Subcutaneous abdominal adipose tissue (tissue), 5 donors: ENCODE results near the gene NHLH1.
A peak's percentile ranks its signal among the peaks of the same experiment; 100 is the strongest.

Experiments used
- H3K27ac ChIP-seq: one replicate; pipeline ENCODE4 v1.7.0; 2013; ENCODE audit warnings: low read depth, mild to moderate bottlenecking, inconsistent platforms, low read length, moderate library complexity
- H3K27me3 ChIP-seq, 5 donors: one replicate each; pipeline ENCODE4 v1.7.0; 2013; ENCODE audit warnings: low read length in 5 of 5, inconsistent platforms in 1 of 5; ENCODE audit not compliant: control insufficient read depth in 5 of 5, insufficient read depth in 4 of 5
- H3K36me3 ChIP-seq, 5 donors: one replicate each; pipeline ENCODE4 v1.7.0; 2013; ENCODE audit warnings: low read length in 5 of 5; ENCODE audit not compliant: control insufficient read depth in 5 of 5, insufficient read depth in 5 of 5
- H3K4me1 ChIP-seq, 5 donors: one replicate each; pipeline ENCODE4 v1.7.0; 2013; ENCODE audit warnings: low read length in 5 of 5, mild to moderate bottlenecking in 3 of 5, moderate library complexity in 1 of 5; ENCODE audit not compliant: control insufficient read depth in 5 of 5, insufficient read depth in 5 of 5
- H3K4me3 ChIP-seq, 5 donors: one replicate each; pipeline ENCODE4 v1.7.0; 2013; ENCODE audit warnings: low read length in 5 of 5, low read depth in 1 of 5
- H3K9ac ChIP-seq, 5 donors: one replicate each; pipeline ENCODE4 v1.7.0; 2013; ENCODE audit warnings: low read length in 5 of 5, mild to moderate bottlenecking in 4 of 5, moderate library complexity in 3 of 5
- H3K9me3 ChIP-seq, 5 donors: one replicate each; pipeline ENCODE4 v1.7.0; 2013; ENCODE audit warnings: low read length in 5 of 5; ENCODE audit not compliant: control insufficient read depth in 5 of 5
- donor health status: healthy.
- donor health status: healthy.
- donor health status: healthy.
- donor health status: healthy.
- donor health status: healthy.

The NHLH1 gene

DNA sequence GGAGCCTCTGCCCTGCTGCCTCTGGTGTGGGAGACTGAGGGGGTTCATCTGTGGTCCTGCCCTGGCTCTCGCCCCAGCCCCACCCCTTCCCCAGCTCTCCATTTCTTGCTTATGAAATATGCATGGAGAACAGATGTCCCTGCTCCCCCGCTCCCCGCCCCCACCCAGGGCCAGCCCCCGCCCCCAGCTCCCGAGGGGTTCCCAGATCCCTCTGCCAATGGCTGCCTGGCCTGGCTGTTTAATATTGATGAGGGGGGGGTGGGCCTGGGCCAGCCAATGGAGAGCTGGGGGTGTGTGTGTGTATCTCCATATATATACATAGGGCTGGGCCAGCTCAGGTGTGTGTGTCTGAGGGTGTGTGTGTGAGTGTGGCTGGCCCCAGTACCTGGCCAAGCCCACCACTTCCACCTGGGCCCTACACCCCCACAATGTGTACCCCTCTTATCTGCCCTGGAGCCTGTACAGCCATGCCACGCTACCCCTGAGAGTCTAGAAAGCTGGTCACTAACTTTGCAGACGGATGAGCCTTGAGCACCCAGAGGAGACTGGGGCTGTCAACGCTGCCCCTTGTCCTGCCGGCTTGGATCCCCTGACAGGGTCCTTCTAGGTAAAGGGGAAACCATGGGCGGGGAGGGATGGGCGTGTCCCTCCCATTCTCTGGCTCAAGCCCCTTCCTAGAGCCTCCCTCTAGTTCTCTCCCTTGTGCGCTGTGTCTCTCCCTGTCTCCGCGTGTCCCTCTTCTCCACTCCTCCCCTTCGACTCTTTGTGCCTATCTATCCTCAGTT is at the start of gene NHLH1:
TSS of gene NHLH1 (plus strand) at position 341 of the 785 bp plus-strand sequence. CDS start 3,661 bp downstream, outside the sequence.
- no peak within 1 kb of the TSS for H3K9ac ChIP-seq
- H3K4me3 ChIP-seq, result no peak within 1 kb of the TSS
- H3K36me3 ChIP-seq, result no peaks in the 10 kb centered on the region
- H3K9me3 ChIP-seq, result no peaks in the 10 kb centered on the region
- H3K4me1 ChIP-seq, result peaks cover 0 to 13% (median 11%) of the 10 kb centered on the region in 5 donors
- peaks cover 0 to 4% (median 3%) of the 10 kb centered on the region in 5 donors for H3K27me3 ChIP-seq
- no peak within 1 kb of the TSS for H3K27ac ChIP-seq

GRCh38 chr1:160322831-160323230 is 44.0 kb upstream of the NHLH1 start:
- H3K4me1 ChIP-seq, result peaks cover 0 to 5% (median 0%) of the 10 kb centered on the region in 5 donors
- no peaks in the 10 kb centered on the region for H3K27me3 ChIP-seq
- no peaks in the 10 kb centered on the region for H3K9me3 ChIP-seq
- H3K4me3 ChIP-seq, result no peak overlapping the region
- no peak overlapping the region for H3K27ac ChIP-seq
- no peak overlapping the region for H3K9ac ChIP-seq
- H3K36me3 ChIP-seq, result peaks cover 45 to 78% (median 49%) of the 10 kb centered on the region in 5 donors

GRCh38 chr1:160325252-160325651 is 41.6 kb upstream of the NHLH1 start:
- no peak overlapping the region for H3K9ac ChIP-seq
- H3K4me1 ChIP-seq, result no peaks in the 10 kb centered on the region
- H3K27me3 ChIP-seq, result no peaks in the 10 kb centered on the region
- no peaks in the 10 kb centered on the region for H3K9me3 ChIP-seq
- no peak overlapping the region for H3K4me3 ChIP-seq
- peaks cover 52 to 89% (median 62%) of the 10 kb centered on the region in 5 donors for H3K36me3 ChIP-seq
- H3K27ac ChIP-seq, result peak overlapping the region; percentile 10

GRCh38 chr1:160326418-160326817 is 40.5 kb upstream of the NHLH1 start:
- Histone ChIP-seq H3K36me3 (peaks cover 56 to 97% (median 69%) of the 10 kb centered on the region in 5 donors), H3K27ac (no peak overlapping the region)

DNA sequence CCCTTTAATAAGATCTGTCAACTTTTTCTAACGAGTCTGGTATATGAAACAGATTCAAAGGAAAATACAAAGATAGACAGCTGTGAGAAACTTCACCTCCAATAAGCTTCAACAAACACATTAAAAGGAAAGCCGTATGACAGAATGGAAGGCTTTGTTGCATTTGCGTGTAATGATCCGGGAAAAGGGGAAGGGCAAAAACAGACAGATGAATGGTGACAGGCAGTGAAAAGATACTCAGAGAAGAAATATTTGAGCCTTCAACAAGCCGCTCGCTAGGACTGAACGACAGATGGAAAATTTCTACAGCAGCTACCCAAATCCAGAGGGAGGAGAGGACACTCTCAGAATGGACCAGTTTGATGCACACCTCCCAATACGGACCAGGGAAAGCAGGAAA is 38.7 kb upstream of the NHLH1 start:
- no peak overlapping the region for H3K4me3 ChIP-seq
- H3K9ac ChIP-seq, result no peak overlapping the region
- no peaks in the 10 kb centered on the region for H3K27me3 ChIP-seq
- no peaks in the 10 kb centered on the region for H3K9me3 ChIP-seq
- H3K36me3 ChIP-seq, result peaks cover 48 to 100% (median 72%) of the 10 kb centered on the region in 5 donors
- H3K4me1 ChIP-seq, result no peaks in the 10 kb centered on the region
- no peak overlapping the region for H3K27ac ChIP-seq

More at GRCh38 chr1:160326418-160326817, 40.5 kb upstream of the NHLH1 start:
- H3K4me1 ChIP-seq, result no peaks in the 10 kb centered on the region
- H3K9me3 ChIP-seq, result no peaks in the 10 kb centered on the region
- H3K9ac ChIP-seq, result no peak overlapping the region
- no peaks in the 10 kb centered on the region for H3K27me3 ChIP-seq
- H3K4me3 ChIP-seq, result no peak overlapping the region

GRCh38 chr1:160330119-160330518 is 36.8 kb upstream of the NHLH1 start:
- H3K27ac ChIP-seq, result no peak overlapping the region
- H3K9ac ChIP-seq, result no peak overlapping the region
- no peak overlapping the region for H3K4me3 ChIP-seq
- H3K4me1 ChIP-seq, result no peaks in the 10 kb centered on the region
- no peaks in the 10 kb centered on the region for H3K9me3 ChIP-seq
- H3K36me3 ChIP-seq, result peaks cover 64 to 98% (median 81%) of the 10 kb centered on the region in 5 donors
- H3K27me3 ChIP-seq, result no peaks in the 10 kb centered on the region

DNA sequence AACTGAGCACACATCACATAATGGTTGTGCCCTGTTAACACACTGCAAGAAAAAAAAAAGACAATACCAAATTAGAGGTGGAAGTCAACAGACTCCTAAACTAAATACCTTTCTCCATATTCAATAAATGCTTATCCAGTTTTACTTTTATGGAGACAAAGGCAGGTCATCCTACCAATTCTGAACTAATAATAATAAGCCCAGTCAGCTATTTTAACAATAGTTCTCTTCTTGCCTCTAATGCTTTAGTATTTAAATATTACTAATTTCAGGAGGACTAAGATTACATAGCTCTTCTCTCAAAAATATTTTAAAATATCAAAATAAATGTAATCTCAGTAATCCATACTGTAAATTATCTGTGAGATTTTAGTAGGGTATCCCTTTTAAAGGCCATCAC is 34.4 kb upstream of the NHLH1 start:
- Histone ChIP-seq H3K4me1 (no peaks in the 10 kb centered on the region), H3K27ac (no peak overlapping the region), H3K27me3 (no peaks in the 10 kb centered on the region), H3K36me3 (peaks cover 49 to 94% (median 69%) of the 10 kb centered on the region in 5 donors), H3K4me3 (no peak overlapping the region), H3K9ac (no peak overlapping the region), H3K9me3 (no peaks in the 10 kb centered on the region)

- Histone ChIP-seq H3K9ac (peak overlapping the region in 2 of 5 donors; percentile 18 to 42), H3K27ac (no peak overlapping the region), H3K36me3 (peaks cover 36 to 60% (median 43%) of the 10 kb centered on the region in 5 donors), H3K27me3 (no peaks in the 10 kb centered on the region), H3K9me3 (no peaks in the 10 kb centered on the region), H3K4me1 (peaks cover 0 to 30% (median 25%) of the 10 kb centered on the region in 5 donors), H3K4me3 (no peak overlapping the region)
Observed at GRCh38 chr1:160338580-160338979, 28.3 kb upstream of the NHLH1 start.

- Histone ChIP-seq H3K9me3 (no peaks in the 10 kb centered on the region), H3K4me3 (no peak overlapping the region), H3K27me3 (no peaks in the 10 kb centered on the region), H3K36me3 (peaks cover 21 to 49% (median 32%) of the 10 kb centered on the region in 5 donors), H3K27ac (peak overlapping the region; percentile 97), H3K9ac (peak overlapping the region in 2 of 5 donors; percentile 15 to 36), H3K4me1 (peaks cover 0 to 41% (median 33%) of the 10 kb centered on the region in 5 donors)
Observed at GRCh38 chr1:160340146-160340545, 26.7 kb upstream of the NHLH1 start.

- Histone ChIP-seq H3K4me1 (peaks cover 0 to 41% (median 33%) of the 10 kb centered on the region in 5 donors), H3K27me3 (no peaks in the 10 kb centered on the region), H3K4me3 (peak overlapping the region in 1 of 5 donors; percentile 13), H3K9me3 (no peaks in the 10 kb centered on the region), H3K27ac (peak overlapping the region; percentile 97), H3K9ac (peak overlapping the region in 1 of 5 donors; percentile 34), H3K36me3 (peaks cover 21 to 46% (median 32%) of the 10 kb centered on the region in 5 donors)
Observed at GRCh38 chr1:160340866-160341265, 26.0 kb upstream of the NHLH1 start.
